Measurements from ENCODE around the gene STXBP6.

The STXBP6 gene

DNA sequence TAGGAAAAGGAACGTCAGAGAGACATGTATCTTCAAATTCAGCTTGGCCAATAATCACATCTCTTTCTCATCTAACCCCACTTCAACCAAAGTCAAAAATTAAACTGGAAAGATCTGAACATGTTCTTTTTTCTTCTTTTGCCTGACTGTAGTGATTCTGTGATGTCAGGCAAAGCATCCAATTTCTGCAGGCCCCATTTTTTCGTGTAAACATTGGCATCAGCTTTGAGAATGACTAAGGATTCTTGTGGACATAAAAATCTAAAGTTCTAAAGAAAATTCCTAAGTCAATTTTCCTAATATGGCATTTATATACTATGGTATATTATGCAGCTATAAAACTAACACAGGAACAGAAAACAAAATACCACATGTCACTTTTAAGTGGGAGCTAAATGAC lies 89.1 kb downstream of the STXBP6 start:
- no peak for DNase-seq (ENCODE audit: low spot score in 2 of 2)
- Histone ChIP-seq H3K9me3 (peaks cover 3% of the 10 kb centered on the region; the same call in 1 of the 2 replicates), H3K4me3 (no peak overlapping the region), H3K4me1 (no peaks in the 10 kb centered on the region), H3K36me3 (replicated peaks) (no peaks in the 10 kb centered on the region), H3K27me3 (ENCODE audit: low read depth) (no peaks in the 10 kb centered on the region)
- in situ Hi-C loops (cut with MboI; ENCODE audit: low sequenced_read_pairs): no loop called here

DNA sequence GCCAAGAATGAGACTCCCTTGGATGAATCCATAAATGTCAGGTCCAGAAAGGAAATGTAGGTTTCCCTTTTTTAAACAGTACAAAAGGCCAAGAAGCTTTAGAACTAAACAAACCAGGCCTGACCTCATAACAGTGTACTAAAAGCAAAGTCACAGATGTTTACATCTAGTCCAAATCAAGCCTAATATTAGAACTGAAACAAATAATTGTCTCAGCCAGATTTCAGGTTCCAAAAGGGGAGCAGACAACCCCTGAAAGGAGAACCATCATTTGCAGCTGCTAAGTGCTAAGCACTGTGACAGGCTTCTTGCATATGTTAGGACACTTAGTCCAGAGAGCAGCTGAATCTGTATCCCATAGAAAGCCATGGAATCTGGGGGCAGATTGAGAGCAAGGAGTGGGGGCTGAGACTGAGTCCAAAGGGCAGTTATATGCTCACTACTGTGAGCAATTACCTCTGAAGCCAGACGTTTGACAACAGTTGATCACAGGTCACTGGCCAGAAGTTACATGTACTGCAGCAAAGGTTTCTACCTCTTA lies 90.1 kb downstream of the STXBP6 start:
- Histone ChIP-seq H3K4me1 (no peaks in the 10 kb centered on the region), H3K36me3 (replicated peaks) (no peaks in the 10 kb centered on the region), H3K4me3 (no peak overlapping the region), H3K27me3 (ENCODE audit: low read depth) (no peaks in the 10 kb centered on the region), H3K9me3 (peaks cover 3% of the 10 kb centered on the region; the same call in 1 of the 2 replicates)
- DNase-seq (ENCODE audit: low spot score in 2 of 2): no peak
- in situ Hi-C loops (cut with MboI; ENCODE audit: low sequenced_read_pairs): no loop called here

DNA sequence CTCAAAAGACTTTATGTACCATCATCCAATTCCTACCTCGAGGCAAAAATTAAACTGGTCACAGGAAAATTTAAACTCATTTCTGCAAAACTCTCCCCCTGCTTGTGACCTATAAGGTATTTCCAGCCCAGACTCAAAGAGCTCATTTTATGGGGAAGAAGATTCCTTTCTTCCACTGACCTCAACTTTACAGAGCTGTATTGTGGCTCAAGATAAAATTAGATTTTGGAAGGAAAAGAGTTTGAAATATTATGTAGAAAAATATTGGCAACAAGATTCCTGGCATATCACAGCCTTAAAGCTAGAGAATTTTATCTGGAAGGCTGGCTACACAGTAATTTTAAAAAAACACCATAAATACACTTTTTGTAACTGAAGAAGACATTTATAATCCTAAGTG lies 91.7 kb downstream of the STXBP6 start:
- in situ Hi-C loops (cut with MboI; ENCODE audit: low sequenced_read_pairs): no loop called here
- no peaks in the 10 kb centered on the region for H3K27me3 ChIP-seq (ENCODE audit: low read depth)
- H3K4me1 ChIP-seq: no peaks in the 10 kb centered on the region
- H3K36me3 ChIP-seq (replicated peaks): no peaks in the 10 kb centered on the region
- no peak overlapping the region for H3K4me3 ChIP-seq
- DNase-seq (ENCODE audit: low spot score in 2 of 2): no peak
- 0 out of 2 replicates have a peak, but pooled peaks cover 3% of the 10 kb centered on the region for H3K9me3 ChIP-seq

DNA sequence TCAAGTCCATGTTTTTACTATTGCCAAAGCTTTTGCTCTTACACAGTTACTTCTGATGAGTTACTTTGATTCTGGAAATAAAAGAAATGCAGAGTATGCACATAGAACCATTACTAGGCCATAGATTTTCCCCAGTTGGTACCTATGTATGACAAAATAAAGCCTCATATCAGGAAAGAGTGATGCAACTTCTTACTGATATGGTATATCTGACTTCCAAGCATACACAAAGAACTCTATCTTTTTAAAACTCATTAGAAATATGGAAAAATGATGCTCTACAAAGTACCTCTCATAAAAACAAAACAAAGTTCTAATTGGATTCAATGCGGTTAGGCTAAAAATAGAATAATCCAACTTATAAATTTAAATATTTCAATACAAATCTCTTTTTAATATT lies 92.1 kb downstream of the STXBP6 start:
- H3K4me1 ChIP-seq: no peaks in the 10 kb centered on the region
- in situ Hi-C loops (cut with MboI; ENCODE audit: low sequenced_read_pairs): no loop called here
- no peaks in the 10 kb centered on the region for H3K27me3 ChIP-seq (ENCODE audit: low read depth)
- DNase-seq (ENCODE audit: low spot score in 2 of 2): no peak
- no peaks in the 10 kb centered on the region for H3K36me3 ChIP-seq (replicated peaks)
- 0 out of 2 replicates have a peak, but pooled peaks cover 3% of the 10 kb centered on the region for H3K9me3 ChIP-seq
- no peak overlapping the region for H3K4me3 ChIP-seq

DNA sequence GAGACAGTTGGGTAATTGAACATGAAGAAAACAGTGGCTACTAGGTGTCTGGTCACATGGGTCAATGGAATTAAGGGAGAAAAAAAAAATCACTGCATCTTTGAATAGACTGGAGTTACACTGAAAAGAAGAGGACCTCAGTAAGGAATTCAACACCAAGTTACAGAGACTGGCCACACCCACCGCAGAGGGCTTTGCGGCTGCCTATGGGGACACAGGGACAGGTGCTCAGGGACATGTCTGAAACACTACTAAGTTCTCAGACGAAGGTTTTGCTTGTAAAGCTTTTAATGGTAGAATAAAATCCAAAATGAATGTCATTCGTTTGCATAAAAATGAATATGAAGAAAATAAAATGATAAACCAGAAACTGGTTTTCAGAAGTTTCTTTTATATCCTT lies 93.8 kb downstream of the STXBP6 start:
- H3K9me3 ChIP-seq: no peaks in the 10 kb centered on the region
- no peaks in the 10 kb centered on the region for H3K36me3 ChIP-seq (replicated peaks)
- in situ Hi-C loops (cut with MboI; ENCODE audit: low sequenced_read_pairs): no loop called here
- no peaks in the 10 kb centered on the region for H3K4me1 ChIP-seq
- no peak for DNase-seq (ENCODE audit: low spot score in 2 of 2)
- no peak overlapping the region for H3K4me3 ChIP-seq
- H3K27me3 ChIP-seq (ENCODE audit: low read depth): no peaks in the 10 kb centered on the region

DNA sequence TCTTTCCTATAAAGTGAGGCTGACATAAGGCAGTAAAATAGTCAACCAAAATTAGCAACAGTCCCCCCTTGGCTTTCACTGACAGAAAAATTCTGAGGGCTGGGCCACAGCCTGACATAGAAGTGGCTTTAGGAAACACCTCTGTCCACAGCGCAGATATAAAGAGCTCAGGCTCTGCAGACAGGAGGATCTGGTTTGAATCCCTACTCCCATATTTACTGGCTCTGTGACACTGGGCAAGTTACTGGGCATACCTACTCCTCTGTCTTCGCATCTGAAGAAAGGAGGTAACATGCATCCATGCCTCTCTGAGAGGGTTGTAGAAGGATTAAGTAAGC lies 95.3 kb downstream of the STXBP6 start:
- in situ Hi-C loops (cut with MboI; ENCODE audit: low sequenced_read_pairs): no loop called here
- DNase-seq (ENCODE audit: low spot score in 2 of 2): no peak
- H3K36me3 ChIP-seq (replicated peaks): no peaks in the 10 kb centered on the region

DNA sequence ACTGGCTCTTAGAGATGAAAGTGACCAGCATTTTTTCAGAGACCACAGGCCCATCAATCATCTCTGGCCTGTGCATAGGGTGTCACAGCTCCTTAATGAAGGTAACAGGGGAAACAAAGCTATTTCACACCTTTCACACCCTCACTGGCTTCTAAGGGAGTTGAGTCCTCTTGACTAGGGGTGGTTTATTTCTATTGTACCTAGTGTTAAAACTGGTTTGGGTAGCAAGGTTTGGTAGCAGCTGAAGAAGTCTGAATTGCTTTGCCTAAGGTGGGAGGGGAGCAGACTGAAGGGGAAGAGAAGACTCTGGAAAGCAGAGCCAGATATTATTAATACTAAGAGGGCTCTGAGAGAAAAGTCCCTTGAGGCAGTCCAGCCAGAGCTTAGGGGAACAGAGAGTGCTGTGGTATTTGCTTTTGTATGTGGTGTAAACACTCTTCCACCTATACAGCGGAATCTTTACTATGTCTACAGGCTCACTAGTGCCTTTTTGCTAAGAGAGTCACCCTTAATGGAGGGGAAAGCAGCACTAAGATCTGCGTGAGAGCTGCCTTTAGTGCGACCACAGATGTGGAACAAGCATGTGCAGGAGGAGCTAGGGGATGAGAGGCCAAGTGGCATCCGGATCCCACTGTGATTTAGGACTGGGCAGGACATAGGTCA lies 95.8 kb downstream of the STXBP6 start:
- no peak for DNase-seq (ENCODE audit: low spot score in 2 of 2)
- H3K4me3 ChIP-seq: no peak overlapping the region
- H3K36me3 ChIP-seq (replicated peaks): no peaks in the 10 kb centered on the region
- in situ Hi-C loops (cut with MboI; ENCODE audit: low sequenced_read_pairs): no loop called here
- H3K9me3 ChIP-seq: no peaks in the 10 kb centered on the region
- H3K27me3 ChIP-seq (ENCODE audit: low read depth): no peaks in the 10 kb centered on the region
- H3K4me1 ChIP-seq: no peaks in the 10 kb centered on the region

More for the DNA sequence above, 95.3 kb downstream of the STXBP6 start:
- H3K4me1 ChIP-seq: no peaks in the 10 kb centered on the region
- H3K27me3 ChIP-seq (ENCODE audit: low read depth): no peaks in the 10 kb centered on the region
- H3K4me3 ChIP-seq: no peak overlapping the region
- H3K9me3 ChIP-seq: no peaks in the 10 kb centered on the region

DNA sequence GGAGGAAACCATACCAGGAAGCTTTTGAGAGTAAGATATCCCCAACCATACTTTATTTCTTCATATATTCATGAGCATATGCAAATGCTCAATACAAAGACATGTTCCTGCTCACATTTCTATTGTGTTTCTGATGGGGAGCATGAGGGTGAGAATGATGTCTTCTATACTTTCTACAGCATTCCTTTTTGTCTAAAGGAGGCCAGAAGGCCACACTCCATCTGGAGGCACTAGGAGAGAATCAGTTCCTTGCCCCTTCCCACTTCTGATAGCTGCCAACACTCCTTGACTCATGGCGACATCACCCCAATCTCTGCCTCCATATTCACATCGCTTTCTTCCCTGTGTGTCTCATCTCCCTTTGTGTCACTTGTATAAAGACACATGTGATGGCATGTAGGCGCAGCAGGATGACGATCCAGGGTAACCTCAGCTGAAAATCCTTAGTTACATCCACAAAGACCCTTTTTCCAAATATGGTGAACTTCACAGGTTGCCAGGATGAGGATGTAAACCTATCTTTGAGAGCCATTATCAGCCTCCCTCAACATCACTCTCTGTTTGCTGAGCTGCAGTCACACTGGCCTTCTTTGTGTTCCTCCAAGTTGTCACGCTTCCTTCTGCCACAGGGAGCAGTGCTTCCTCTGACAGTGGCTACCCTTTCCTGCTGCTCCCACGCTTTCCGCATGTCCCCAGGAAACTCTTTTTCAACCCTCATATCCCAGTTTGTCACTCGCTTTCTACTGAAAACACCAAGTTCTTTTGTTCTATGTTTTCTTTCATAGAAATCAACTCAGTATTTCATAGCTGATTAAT lies 96.9 kb downstream of the STXBP6 start:
- Histone ChIP-seq H3K4me3 (no peak overlapping the region), H3K9me3 (no peaks in the 10 kb centered on the region), H3K36me3 (replicated peaks) (no peaks in the 10 kb centered on the region), H3K4me1 (no peaks in the 10 kb centered on the region), H3K27me3 (ENCODE audit: low read depth) (no peaks in the 10 kb centered on the region)
- in situ Hi-C loops (cut with MboI; ENCODE audit: low sequenced_read_pairs): no loop called here
- no peak for DNase-seq (ENCODE audit: low spot score in 2 of 2)

DNA sequence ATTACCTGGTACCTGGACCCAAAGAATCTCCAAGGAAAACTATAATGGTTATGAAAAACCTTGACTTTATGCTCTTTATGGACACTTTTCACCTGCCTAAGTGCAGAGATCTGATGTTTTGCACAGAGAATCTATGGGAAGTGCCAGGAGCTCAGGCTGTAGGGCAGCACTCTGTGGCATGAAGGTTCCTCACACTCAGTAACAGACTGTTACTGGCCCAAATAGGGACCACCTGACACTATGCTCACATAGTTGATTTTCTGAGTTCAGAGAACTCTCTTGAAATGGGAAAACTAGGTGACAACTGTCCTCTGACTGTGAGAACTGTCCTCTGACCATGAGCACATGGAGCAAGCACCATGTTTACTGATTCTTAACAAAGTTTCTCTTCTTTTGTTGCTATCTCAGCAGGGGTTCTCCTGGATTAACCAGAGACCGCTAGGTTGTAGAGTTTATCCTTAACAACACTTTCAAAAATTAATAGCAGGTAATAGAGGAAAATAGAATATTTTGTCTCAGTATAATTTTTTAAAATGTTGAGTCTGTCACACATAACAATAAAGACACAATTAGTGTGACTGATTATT lies 101.6 kb downstream of the STXBP6 start:
- in situ Hi-C loops (cut with MboI; ENCODE audit: low sequenced_read_pairs): no loop called here
- Histone ChIP-seq H3K36me3 (replicated peaks) (no peaks in the 10 kb centered on the region), H3K27me3 (ENCODE audit: low read depth) (no peaks in the 10 kb centered on the region), H3K9me3 (no peaks in the 10 kb centered on the region; the same call in 1 of the 2 replicates), H3K4me3 (no peak overlapping the region), H3K4me1 (no peaks in the 10 kb centered on the region)
- no peak for DNase-seq (ENCODE audit: low spot score in 2 of 2)

DNA sequence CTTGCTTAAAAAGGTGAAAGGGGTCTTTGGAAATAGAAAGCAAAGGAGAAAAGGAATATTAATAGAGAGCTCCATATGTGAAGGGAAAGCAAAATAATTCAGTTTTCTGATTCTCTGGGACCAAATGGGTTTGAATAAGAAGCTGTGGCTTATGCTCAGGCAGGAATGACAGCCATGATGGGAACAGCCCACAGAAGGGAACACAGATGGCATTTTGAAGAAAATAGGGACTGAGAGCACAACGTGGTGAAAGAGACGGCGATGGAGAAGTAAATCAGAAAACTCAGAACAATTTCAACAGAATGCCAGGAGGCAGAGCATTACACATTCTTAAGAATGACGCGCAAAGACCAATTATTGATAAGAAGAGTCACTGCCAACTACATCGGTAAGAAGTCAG lies 102.8 kb downstream of the STXBP6 start:
- Histone ChIP-seq H3K4me3 (no peak overlapping the region), H3K4me1 (no peaks in the 10 kb centered on the region), H3K27me3 (ENCODE audit: low read depth) (no peaks in the 10 kb centered on the region), H3K36me3 (replicated peaks) (no peaks in the 10 kb centered on the region), H3K9me3 (no peaks in the 10 kb centered on the region; the same call in none of the 2 replicates)
- no peak for DNase-seq (ENCODE audit: low spot score in 2 of 2)
- in situ Hi-C loops (cut with MboI; ENCODE audit: low sequenced_read_pairs): no loop called here

DNA sequence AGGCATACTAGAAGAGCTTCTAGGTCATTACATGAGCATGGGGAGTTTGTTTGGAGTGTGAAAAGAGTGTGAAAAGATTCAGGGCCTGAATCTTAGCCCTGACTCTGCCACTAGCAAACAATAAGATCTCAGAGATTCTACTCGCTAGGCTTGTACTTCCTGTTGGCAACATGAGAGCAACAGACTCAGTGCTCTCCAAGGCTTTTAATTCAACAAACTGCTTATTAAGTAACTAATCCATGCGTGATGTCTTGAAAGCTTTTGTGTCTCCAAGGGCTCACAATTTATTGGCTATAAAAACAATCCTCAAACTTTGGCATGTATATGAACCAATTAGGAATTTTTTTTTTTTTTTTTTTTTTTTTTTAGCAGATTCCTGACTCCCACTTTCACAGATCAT lies 105.1 kb downstream of the STXBP6 start:
- H3K4me1 ChIP-seq: no peaks in the 10 kb centered on the region

DNA sequence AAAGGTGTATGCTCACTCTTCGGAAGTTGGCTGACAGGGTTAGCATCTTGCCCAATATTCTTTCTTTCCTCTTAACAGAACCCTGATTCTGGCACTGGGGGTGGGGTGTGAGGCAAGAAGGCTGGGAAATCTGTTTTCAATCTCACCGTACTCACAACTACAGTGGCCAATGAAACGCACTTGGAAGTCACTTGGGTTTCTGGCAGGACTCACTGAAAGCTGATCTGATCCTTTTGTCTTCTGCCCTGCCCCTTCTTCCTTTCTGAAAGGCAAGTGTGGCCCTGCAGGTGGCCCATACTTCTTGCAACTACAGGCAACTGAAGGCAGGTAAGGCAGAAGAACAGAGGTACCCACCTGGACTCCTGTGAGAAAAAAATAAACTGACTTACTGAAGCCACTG lies 106.9 kb downstream of the STXBP6 start:
- in situ Hi-C loops (cut with MboI; ENCODE audit: low sequenced_read_pairs): no loop called here
- Histone ChIP-seq H3K36me3 (replicated peaks) (no peaks in the 10 kb centered on the region), H3K27me3 (ENCODE audit: low read depth) (no peaks in the 10 kb centered on the region), H3K9me3 (peaks cover 2% of the 10 kb centered on the region), H3K4me3 (no peak overlapping the region), H3K4me1 (no peaks in the 10 kb centered on the region)
- no peak for DNase-seq (ENCODE audit: low spot score in 2 of 2)

More for the DNA sequence above, 105.1 kb downstream of the STXBP6 start:
- H3K36me3 ChIP-seq (replicated peaks): no peaks in the 10 kb centered on the region
- H3K27me3 ChIP-seq (ENCODE audit: low read depth): no peaks in the 10 kb centered on the region
- no peak overlapping the region for H3K4me3 ChIP-seq
- no peak for DNase-seq (ENCODE audit: low spot score in 2 of 2)
- in situ Hi-C loops (cut with MboI; ENCODE audit: low sequenced_read_pairs): no loop called here
- H3K9me3 ChIP-seq: peaks cover 2% of the 10 kb centered on the region

DNA sequence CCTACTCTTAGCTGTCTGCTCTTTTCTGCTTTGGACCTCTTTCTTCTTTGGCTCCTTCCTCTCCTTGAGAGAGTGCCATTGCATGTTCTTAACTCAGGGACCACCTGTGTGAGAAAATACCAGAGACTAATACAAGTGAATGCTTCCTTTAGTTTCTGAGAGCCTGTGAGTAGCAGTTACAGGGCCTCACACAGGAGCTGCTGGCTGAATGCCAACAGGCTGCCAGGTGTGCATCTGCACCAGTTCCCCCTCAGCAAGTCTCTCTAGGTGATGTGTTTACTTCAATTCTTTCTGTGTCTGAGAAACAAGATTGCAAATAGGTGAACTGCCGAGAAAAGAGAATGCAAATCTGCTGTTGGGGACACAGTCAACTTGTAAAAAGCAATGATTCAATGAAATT lies 108.2 kb downstream of the STXBP6 start:
- in situ Hi-C loops (cut with MboI; ENCODE audit: low sequenced_read_pairs): no loop called here
- no peak for DNase-seq (ENCODE audit: low spot score in 2 of 2)
- H3K9me3 ChIP-seq: peaks cover 2% of the 10 kb centered on the region
- H3K4me3 ChIP-seq: no peak overlapping the region
- no peaks in the 10 kb centered on the region for H3K4me1 ChIP-seq
- no peaks in the 10 kb centered on the region for H3K27me3 ChIP-seq (ENCODE audit: low read depth)
- no peaks in the 10 kb centered on the region for H3K36me3 ChIP-seq (replicated peaks)

DNA sequence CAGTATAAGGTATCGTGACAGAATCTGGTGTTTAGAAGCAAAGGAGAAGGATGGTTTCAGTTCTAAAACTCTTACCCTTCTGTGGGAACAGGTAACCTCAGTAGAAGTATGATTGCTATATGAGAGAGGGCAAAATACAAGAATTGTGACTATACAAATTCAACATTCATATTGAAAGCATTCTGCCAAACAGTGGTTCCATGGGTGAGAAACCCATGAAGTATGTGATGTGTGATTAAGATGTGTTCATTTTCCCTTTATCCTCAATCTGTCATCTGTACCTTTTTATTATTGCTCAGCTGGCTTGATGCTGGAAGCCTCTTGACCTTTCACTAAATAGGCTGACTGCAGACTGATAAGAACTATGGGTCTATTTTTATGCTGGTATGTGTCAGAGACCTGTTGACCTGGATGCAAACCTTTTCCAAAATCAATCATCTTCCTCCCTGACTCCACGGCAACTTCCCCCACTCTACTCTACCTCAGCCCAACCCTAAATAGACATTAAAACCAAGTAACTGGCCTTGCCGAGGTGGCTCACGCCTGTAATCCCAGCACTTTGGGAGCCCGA lies 109.6 kb downstream of the STXBP6 start:
- DNase-seq (ENCODE audit: low spot score in 2 of 2): no peak
- Histone ChIP-seq H3K9me3 (peaks cover 2% of the 10 kb centered on the region), H3K4me3 (no peak overlapping the region), H3K27me3 (ENCODE audit: low read depth) (no peaks in the 10 kb centered on the region), H3K4me1 (no peaks in the 10 kb centered on the region), H3K36me3 (replicated peaks) (no peaks in the 10 kb centered on the region)
- in situ Hi-C loops (cut with MboI; ENCODE audit: low sequenced_read_pairs): no loop called here
